ENCODE results near the gene TMEM132C. TPM values are rescaled to one million over a fixed set of nuclear protein-coding genes. Genes with fewer than 3 reads are reported as not detected.

Gene TMEM132C
- total RNA-seq, 4 donors from 2014 or later = 1.2 to 3.8 (median 2.3) TPM

DNA sequence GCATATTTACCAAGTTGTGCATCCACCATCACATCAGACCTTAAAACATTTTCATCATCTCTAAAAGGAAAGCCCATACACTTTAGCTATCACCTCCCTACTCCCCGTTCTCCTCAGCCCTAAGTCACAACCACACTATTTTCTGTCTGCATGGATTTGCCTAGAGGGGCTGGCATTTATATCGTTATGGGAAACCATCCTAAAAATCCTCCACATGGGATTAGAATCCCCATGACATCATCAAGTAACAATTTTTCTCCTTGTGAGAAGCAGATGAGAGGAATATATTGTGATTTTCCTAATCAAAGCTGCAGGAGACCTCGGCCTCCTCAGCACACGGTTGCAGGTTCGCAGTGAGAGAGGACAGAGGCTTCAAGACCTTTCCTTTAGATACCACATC, 442.7 kb downstream of the TMEM132C start:
- no peak for DNase-seq (ENCODE audit: low spot score in 2 of 2)
- WGBS = 56% methylated on average over 5 of the region's 5 CpGs

DNA sequence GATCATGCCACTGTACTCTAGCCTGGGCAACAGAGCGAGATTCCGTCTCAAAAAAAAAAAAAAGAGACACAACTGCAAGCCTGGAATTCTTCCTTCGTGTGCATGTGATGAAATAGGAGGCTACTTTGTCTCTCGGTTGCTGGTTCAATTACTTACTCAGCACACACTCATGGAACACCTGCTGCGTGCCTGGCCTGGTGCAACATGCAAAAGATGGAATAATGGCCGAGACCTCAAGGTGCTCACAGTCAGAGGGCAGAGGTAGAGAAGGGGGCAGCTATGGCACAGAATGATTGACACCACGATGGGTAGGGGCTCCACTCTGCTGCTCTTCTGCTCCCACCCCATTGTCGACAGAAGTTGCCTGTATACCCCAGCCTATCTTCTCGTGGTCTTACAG, 444.5 kb downstream of the TMEM132C start:
- Histone ChIP-seq H3K4me1 (no peaks in the 10 kb centered on the region), H3K9me3 (no peaks in the 10 kb centered on the region), H3K27ac (no peak overlapping the region), H3K4me3 (no peak overlapping the region), H3K27me3 (no peaks in the 10 kb centered on the region), H3K36me3 (no peaks in the 10 kb centered on the region)
- TF ChIP-seq POLR2A (IDR thresholded peaks at IDR 0.05) (no peak), EP300 (IDR thresholded peaks at IDR 0.05) (no peak), POLR2AphosphoS5 (IDR thresholded peaks at IDR 0.05) (no peak)
- TF ChIP-seq, protein P1, sequence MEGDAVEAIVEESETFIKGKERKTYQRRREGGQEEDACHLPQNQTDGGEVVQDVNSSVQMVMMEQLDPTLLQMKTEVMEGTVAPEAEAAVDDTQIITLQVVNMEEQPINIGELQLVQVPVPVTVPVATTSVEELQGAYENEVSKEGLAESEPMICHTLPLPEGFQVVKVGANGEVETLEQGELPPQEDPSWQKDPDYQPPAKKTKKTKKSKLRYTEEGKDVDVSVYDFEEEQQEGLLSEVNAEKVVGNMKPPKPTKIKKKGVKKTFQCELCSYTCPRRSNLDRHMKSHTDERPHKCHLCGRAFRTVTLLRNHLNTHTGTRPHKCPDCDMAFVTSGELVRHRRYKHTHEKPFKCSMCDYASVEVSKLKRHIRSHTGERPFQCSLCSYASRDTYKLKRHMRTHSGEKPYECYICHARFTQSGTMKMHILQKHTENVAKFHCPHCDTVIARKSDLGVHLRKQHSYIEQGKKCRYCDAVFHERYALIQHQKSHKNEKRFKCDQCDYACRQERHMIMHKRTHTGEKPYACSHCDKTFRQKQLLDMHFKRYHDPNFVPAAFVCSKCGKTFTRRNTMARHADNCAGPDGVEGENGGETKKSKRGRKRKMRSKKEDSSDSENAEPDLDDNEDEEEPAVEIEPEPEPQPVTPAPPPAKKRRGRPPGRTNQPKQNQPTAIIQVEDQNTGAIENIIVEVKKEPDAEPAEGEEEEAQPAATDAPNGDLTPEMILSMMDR (IDR thresholded peaks at IDR 0.05) = no peak
- 86% methylated on average over 9 of the region's 9 CpGs for WGBS
- no peak for DNase-seq (ENCODE audit: low spot score in 2 of 2)

More for the DNA sequence above, 442.7 kb downstream of the TMEM132C start:
- Histone ChIP-seq H3K27ac (no peak overlapping the region), H3K36me3 (no peaks in the 10 kb centered on the region), H3K4me3 (no peak overlapping the region), H3K27me3 (no peaks in the 10 kb centered on the region), H3K4me1 (no peaks in the 10 kb centered on the region), H3K9me3 (no peaks in the 10 kb centered on the region)
- no peak for TF ChIP-seq POLR2A (IDR thresholded peaks at IDR 0.05)
- TF ChIP-seq POLR2AphosphoS5 (IDR thresholded peaks at IDR 0.05) = no peak
- TF ChIP-seq, protein P1 (IDR thresholded peaks at IDR 0.05) = no peak
- no peak for TF ChIP-seq EP300 (IDR thresholded peaks at IDR 0.05)

DNA sequence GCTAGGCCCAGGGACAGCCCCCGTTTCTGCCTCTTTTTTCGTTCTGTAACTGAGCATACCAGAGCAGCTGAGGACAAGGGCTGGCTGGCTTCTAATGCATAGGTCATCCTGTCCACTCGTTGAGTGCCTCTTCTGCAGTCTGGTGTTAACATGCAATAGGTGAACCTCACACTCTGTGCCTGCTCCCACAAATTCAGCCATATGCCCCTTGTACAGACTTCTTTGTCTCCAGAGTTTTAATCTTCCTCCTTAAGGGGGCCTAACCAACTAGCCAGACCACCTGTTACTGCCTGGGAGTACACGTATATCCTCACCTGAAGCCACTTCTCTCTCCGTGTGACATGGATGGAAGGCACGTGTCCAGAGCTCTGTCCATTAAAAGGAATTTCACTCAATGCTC, 445.7 kb downstream of the TMEM132C start:
- Histone ChIP-seq H3K4me3 (no peak overlapping the region), H3K36me3 (no peaks in the 10 kb centered on the region), H3K4me1 (no peaks in the 10 kb centered on the region), H3K9me3 (no peaks in the 10 kb centered on the region), H3K27me3 (no peaks in the 10 kb centered on the region), H3K27ac (no peak overlapping the region)
- no peak for DNase-seq (ENCODE audit: low spot score in 2 of 2)
- WGBS = 77% methylated on average over 6 of the region's 6 CpGs
- TF ChIP-seq, protein P1 (IDR thresholded peaks at IDR 0.05) = no peak
- no peak for TF ChIP-seq EP300 (IDR thresholded peaks at IDR 0.05)

DNA sequence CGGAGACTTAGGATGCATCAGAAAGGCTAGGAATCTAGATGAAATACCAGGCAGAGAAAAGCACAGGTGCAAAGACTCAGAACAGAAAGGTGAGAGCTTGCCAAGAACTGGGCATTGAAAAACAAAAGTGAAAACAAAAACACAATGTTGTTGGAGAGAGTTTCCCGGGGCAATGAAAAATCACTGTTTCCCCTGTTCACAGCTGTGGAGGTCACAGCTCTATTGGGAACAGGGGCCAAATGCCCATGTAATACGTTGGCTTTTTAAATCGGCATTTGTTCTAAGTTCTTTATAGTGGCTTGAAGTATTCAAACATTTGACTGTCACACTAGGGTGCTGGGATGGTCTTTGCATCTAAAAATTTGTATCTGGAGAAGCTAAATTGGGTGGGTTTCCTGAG, 448.5 kb downstream of the TMEM132C start:
- 60% methylated on average over 4 of the region's 4 CpGs for WGBS
- no peak for DNase-seq (ENCODE audit: low spot score in 2 of 2)
- Histone ChIP-seq H3K4me3 (no peak overlapping the region), H3K27ac (no peak overlapping the region), H3K9me3 (peaks cover 3% of the 10 kb centered on the region), H3K36me3 (no peaks in the 10 kb centered on the region), H3K4me1 (no peaks in the 10 kb centered on the region), H3K27me3 (no peaks in the 10 kb centered on the region)
- TF ChIP-seq, protein P1 (IDR thresholded peaks at IDR 0.05) = no peak
- TF ChIP-seq EP300 (IDR thresholded peaks at IDR 0.05) (no peak), POLR2A (IDR thresholded peaks at IDR 0.05) (no peak), POLR2AphosphoS5 (IDR thresholded peaks at IDR 0.05) (no peak)

DNA sequence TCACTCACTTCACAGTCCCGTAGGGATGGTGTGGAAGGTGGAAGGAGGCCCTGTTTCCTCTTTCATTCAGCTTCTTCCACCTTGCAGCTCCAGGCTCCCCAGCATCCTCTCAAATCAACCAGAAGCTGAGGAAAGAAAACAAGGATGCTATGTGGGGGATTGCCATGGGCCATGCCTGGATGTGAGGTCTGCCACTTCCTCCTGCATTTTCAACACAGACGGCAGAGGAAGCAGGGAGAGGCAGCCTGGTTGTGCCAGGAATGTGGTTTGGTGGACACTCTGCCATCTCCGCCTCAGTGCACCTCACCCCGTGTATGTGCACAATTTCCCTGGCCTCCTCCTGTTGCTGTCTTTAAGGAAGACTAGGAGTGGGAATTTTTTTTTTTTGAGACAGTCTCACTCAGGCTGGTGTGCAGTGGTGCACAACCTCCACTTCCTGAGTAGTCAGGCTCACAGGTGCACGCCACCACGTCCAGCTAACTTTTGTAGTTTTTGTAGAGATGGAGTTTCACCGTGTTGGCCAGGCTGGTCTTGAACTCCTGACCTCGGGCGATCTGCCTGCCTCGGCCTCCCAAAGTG, 457.6 kb downstream of the TMEM132C start:
- H3K27ac ChIP-seq = no peak overlapping the region
- H3K36me3 ChIP-seq = no peaks in the 10 kb centered on the region
- H3K4me1 ChIP-seq = no peaks in the 10 kb centered on the region
- DNase-seq (ENCODE audit: low spot score in 2 of 2) = no peak
- no peak overlapping the region for H3K4me3 ChIP-seq
- no peaks in the 10 kb centered on the region for H3K27me3 ChIP-seq
- 80% methylated on average over 10 of the region's 10 CpGs for WGBS
- H3K9me3 ChIP-seq = peaks cover 3% of the 10 kb centered on the region
- TF ChIP-seq POLR2A (IDR thresholded peaks at IDR 0.05) (no peak), POLR2AphosphoS5 (IDR thresholded peaks at IDR 0.05) (no peak), EP300 (IDR thresholded peaks at IDR 0.05) (no peak)
- TF ChIP-seq, protein P1 (IDR thresholded peaks at IDR 0.05) = no peak
